PC-9 (cell line): ENCODE results near the gene TGM6. TPM values are rescaled to one million over a fixed set of nuclear protein-coding genes. Genes with fewer than 3 reads are reported as not detected.

ENCODE experiments used
- BruUV-seq: library from RNA; stranded (reverse); fragments of 400-500 nt; replicated peaks from 2 replicates; lab custom pipeline; 2021; lab: Mats Ljungman, UMichigan
- CTCF ChIA-PET: fragments of 300-600 bp; sonication (Branson Sonifier 250); formaldehyde crosslinking; loops from one replicate; lab custom pipeline; 2022; ENCODE audit warnings: antibody characterized with exemption; lab: Charles Lee
- POLR2A ChIA-PET: fragments of 300-600 bp; sonication (Branson Sonifier 250); formaldehyde crosslinking; loops from one replicate; lab custom pipeline; 2022; ENCODE audit warnings: antibody characterized with exemption; ENCODE audit not compliant: unreplicated experiment; lab: Charles Lee
- DNase-seq, 2 experiments: peaks; one replicate each; pipeline versions ENCODE4 v3.0.0 to v3.0.0-alpha.2; 2015 to 2022; ENCODE audit warnings: mixed read lengths in 1 of 2
- H2AFZ ChIP-seq: fragments of 200-600 bp; sonication (generic); 2 replicates; pipeline ENCODE4 v1.8.1; 2017; ENCODE audit warnings: antibody characterized with exemption
- H3F3A ChIP-seq: fragments of 200-600 bp; sonication (generic); 2 replicates; pipeline ENCODE4 v1.8.1; 2017; ENCODE audit warnings: antibody characterized with exemption, mild to moderate bottlenecking, low read depth; ENCODE audit not compliant: insufficient read depth
- H3K27ac ChIP-seq: fragments of 200-600 bp; sonication (generic); 2 replicates; pipeline ENCODE4 v1.6.1; 2016; ENCODE audit warnings: mixed run types
- H3K27me3 ChIP-seq: fragments of 200-600 bp; sonication (generic); 2 replicates; pipeline ENCODE4 v1.6.1; 2016; ENCODE audit warnings: low read depth, mixed run types; ENCODE audit not compliant: insufficient read depth
- H3K36me3 ChIP-seq: fragments of 200-600 bp; sonication (generic); 2 replicates; pipeline ENCODE4 v1.6.1; 2016; ENCODE audit warnings: low read depth, mixed run types
- H3K4me1 ChIP-seq: fragments of 200-600 bp; sonication (generic); replicated peaks from 2 replicates; pipeline ENCODE4 v1.6.1; 2016; ENCODE audit warnings: mixed run types; ENCODE audit not compliant: insufficient read depth
- H3K4me2 ChIP-seq: fragments of 200-600 bp; sonication (generic); 2 replicates; pipeline ENCODE4 v1.6.1; 2017; ENCODE audit warnings: mixed run types
- H3K4me3 ChIP-seq: fragments of 200-600 bp; sonication (generic); 2 replicates; pipeline ENCODE4 v1.6.1; 2016; ENCODE audit warnings: mixed run types
- H3K79me2 ChIP-seq: fragments of 200-600 bp; sonication (generic); 2 replicates; pipeline ENCODE4 v1.6.1; 2017; ENCODE audit warnings: low read depth, mixed run types
- H3K9me2 ChIP-seq: fragments of 200-600 bp; sonication (generic); 2 replicates; pipeline ENCODE4 v1.8.1; 2017; ENCODE audit warnings: mild to moderate bottlenecking; ENCODE audit not compliant: insufficient read depth
- H3K9me3 ChIP-seq: fragments of 200-600 bp; sonication (generic); 2 replicates; pipeline ENCODE4 v1.8.1; 2016; ENCODE audit warnings: low read depth; ENCODE audit not compliant: insufficient read depth
- H4K20me1 ChIP-seq: fragments of 200-600 bp; sonication (generic); 2 replicates; pipeline ENCODE4 v1.8.1; 2017; ENCODE audit not compliant: insufficient read depth
- EZH2 ChIP-seq: fragments of 200-600 bp; sonication (generic); IDR thresholded peaks from 2 replicates; pipeline ENCODE4 v1.8.0; 2017; ENCODE audit warnings: antibody characterized with exemption, low read depth
- intact Hi-C: fragments of 100-400 bp; cut with micrococcal nuclease; formaldehyde crosslinking; loops from one replicate; pipeline ENCODE4 v1.10.0; 2022; ENCODE audit not compliant: unreplicated experiment
- total RNA-seq: library from RNA; stranded (reverse); gene quantifications from 2 replicates; pipeline ENCODE4 v1.2.3, GENCODE V29; 2021
- TF ChIP-seq, protein P1 (sequence below): fragments of 200-600 bp; sonication (generic); conservative IDR thresholded peaks from 2 replicates; pipeline ENCODE4 v1.6.1; 2017; ENCODE audit warnings: mixed run types, antibody characterized with exemption, mild to moderate bottlenecking, moderate library complexity

TGM6 gene
- total RNA-seq, 1 experiment from 2014 or later: not detected

- CTCF ChIA-PET: no interaction called here
- H3K36me3 ChIP-seq: no peaks in the 10 kb centered on the region
- TF ChIP-seq EZH2: no peak
- TF ChIP-seq, protein P1, sequence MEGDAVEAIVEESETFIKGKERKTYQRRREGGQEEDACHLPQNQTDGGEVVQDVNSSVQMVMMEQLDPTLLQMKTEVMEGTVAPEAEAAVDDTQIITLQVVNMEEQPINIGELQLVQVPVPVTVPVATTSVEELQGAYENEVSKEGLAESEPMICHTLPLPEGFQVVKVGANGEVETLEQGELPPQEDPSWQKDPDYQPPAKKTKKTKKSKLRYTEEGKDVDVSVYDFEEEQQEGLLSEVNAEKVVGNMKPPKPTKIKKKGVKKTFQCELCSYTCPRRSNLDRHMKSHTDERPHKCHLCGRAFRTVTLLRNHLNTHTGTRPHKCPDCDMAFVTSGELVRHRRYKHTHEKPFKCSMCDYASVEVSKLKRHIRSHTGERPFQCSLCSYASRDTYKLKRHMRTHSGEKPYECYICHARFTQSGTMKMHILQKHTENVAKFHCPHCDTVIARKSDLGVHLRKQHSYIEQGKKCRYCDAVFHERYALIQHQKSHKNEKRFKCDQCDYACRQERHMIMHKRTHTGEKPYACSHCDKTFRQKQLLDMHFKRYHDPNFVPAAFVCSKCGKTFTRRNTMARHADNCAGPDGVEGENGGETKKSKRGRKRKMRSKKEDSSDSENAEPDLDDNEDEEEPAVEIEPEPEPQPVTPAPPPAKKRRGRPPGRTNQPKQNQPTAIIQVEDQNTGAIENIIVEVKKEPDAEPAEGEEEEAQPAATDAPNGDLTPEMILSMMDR: no peak
Observed at GRCh38 chr20:2394411-2395055, 13.8 kb downstream of the TGM6 start.

DNA sequence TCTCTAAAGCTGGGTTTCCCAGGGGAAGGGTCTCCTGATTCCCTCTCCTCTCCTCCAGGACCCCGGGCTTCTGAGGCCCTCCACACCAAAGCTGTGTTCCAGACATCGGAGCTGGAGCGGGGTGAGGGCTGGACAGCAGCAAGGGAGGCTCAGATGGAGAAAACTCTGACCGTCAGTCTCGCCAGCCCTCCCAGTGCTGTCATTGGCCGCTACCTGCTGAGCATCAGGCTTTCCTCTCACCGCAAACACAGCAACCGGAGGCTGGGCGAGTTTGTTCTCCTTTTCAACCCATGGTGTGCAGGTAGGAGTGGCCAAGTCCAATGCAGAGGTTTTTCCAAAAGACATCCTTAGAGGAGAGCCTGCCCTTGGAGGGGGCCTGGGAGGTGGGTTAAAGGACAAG, 14.4 kb downstream of the TGM6 start:
- TF ChIP-seq, protein P1: no peak
- TF ChIP-seq EZH2: no peak
- intact Hi-C loops: no loop called here
- no peaks in the 10 kb centered on the region for H3K9me2 ChIP-seq
- H2AFZ ChIP-seq: no peak overlapping the region
- H3K79me2 ChIP-seq: no peaks in the 10 kb centered on the region
- peaks cover 14% of the 10 kb centered on the region for H3K27me3 ChIP-seq
- no peaks in the 10 kb centered on the region for H3F3A ChIP-seq
- ChIA-PET CTCF (no interaction called here), POLR2A (no interaction called here)
- no TSS peak for BruUV-seq
- no peaks in the 10 kb centered on the region for H3K9me3 ChIP-seq
- no peaks in the 10 kb centered on the region for H3K4me1 ChIP-seq
- H3K4me2 ChIP-seq: no peak overlapping the region
- H4K20me1 ChIP-seq: no peaks in the 10 kb centered on the region
- no peak for DNase-seq
- no peak overlapping the region for H3K27ac ChIP-seq
- H3K36me3 ChIP-seq: no peaks in the 10 kb centered on the region
- H3K4me3 ChIP-seq: no peak overlapping the region

More at GRCh38 chr20:2394411-2395055, 13.8 kb downstream of the TGM6 start:
- peaks cover 20% of the 10 kb centered on the region for H3K27me3 ChIP-seq
- H3K4me2 ChIP-seq: no peak overlapping the region
- no peaks in the 10 kb centered on the region for H3K79me2 ChIP-seq
- intact Hi-C loops: no loop called here
- H3K4me3 ChIP-seq: no peak overlapping the region
- no TSS peak for BruUV-seq
- H3K9me2 ChIP-seq: no peaks in the 10 kb centered on the region
- no peak overlapping the region for H2AFZ ChIP-seq
- H3F3A ChIP-seq: no peaks in the 10 kb centered on the region
- no peaks in the 10 kb centered on the region for H3K9me3 ChIP-seq
- POLR2A ChIA-PET: no interaction called here
- H3K4me1 ChIP-seq: no peaks in the 10 kb centered on the region
- no peak overlapping the region for H3K27ac ChIP-seq
- H4K20me1 ChIP-seq: no peaks in the 10 kb centered on the region
- no peak for DNase-seq

DNA sequence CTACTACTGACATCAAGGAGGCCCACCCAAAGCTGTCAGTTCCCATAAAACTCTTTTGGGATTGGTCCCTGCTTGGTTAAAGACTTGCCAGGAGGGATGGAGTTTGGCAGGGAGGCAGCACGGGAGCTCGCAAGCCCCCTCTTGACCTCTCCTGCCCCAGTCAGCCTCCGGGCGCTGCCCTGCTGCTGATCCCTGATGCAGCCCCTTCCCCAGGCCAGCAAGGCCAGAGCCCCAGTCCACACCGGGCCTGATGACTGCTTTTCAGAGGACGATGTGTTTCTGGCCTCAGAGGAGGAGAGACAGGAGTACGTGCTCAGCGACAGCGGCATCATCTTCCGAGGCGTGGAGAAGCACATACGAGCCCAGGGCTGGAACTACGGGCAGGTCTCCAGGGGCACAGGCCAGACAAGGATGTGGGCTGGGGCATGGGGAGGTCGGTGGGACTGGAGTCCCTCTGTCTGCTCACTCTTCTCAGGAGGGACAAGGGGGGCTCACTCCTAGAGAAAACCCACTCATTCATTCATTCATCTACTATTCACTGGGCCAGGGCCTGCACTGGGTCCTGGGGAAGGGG, 15.6 kb downstream of the TGM6 start:
- Histone ChIP-seq H2AFZ (no peak overlapping the region), H3K36me3 (no peaks in the 10 kb centered on the region), H3K27me3 (peaks cover 4% of the 10 kb centered on the region), H4K20me1 (no peaks in the 10 kb centered on the region), H3F3A (no peaks in the 10 kb centered on the region), H3K9me3 (no peaks in the 10 kb centered on the region), H3K4me2 (no peak overlapping the region), H3K4me1 (no peaks in the 10 kb centered on the region), H3K27ac (no peak overlapping the region), H3K79me2 (no peaks in the 10 kb centered on the region), H3K4me3 (no peak overlapping the region), H3K9me2 (no peaks in the 10 kb centered on the region)
- ChIA-PET CTCF (no interaction called here), POLR2A (no interaction called here)
- intact Hi-C loops: no loop called here
- no peak for TF ChIP-seq EZH2
- TF ChIP-seq, protein P1: no peak
- BruUV-seq: no TSS peak
- DNase-seq: no peak
